SK-MEL-5 (cell line): ENCODE data around the gene MKNK1. TPM values are rescaled to one million over a fixed set of nuclear protein-coding genes. Genes with fewer than 3 reads are reported as not detected.
"Not testable (repeated sequence)": the region's sequence is repeated elsewhere in the genome, so short reads cannot be mapped to it uniquely, and the experiment has no call there.

Source experiments
- DNase-seq: peaks from one replicate; pipeline ENCODE4 v3.0.0-alpha.2; 2016; ENCODE audit warnings: low read depth, low spot score
- in situ Hi-C: cut with HindIII; loops from 2 replicates; pipeline ENCODE4 v1.10.0; 2016; ENCODE audit warnings: low sequenced_read_pairs, high pct_unique_total_duplicates, low pct_unique_long_range_greater_than_20kb
- polyA plus RNA-seq, 2 experiments: library from polyadenylated mRNA; depleted of rRNA; stranded (reverse); fragments of >200 nt; gene quantifications; 2 replicates each; pipeline ENCODE4 v1.2.3, GENCODE V29; 2015
- total RNA-seq: library from RNA; depleted of rRNA; stranded (reverse); fragments of >200 nt; shearing (Covaris generic); gene quantifications from 2 replicates; pipeline ENCODE4 v1.2.3, GENCODE V29; 2014; rRNA removed

Gene MKNK1
- total RNA-seq = 14.5 and 16.2 TPM in 2 replicates
- 23.4 and 24.6 TPM in 2 replicates for polyA plus RNA-seq (2015; cell fraction: cytosol; rRNA removed)
- polyA plus RNA-seq (2015; cell fraction: nucleus; rRNA removed) = 92.5 and 97.0 TPM in 2 replicates

DNA sequence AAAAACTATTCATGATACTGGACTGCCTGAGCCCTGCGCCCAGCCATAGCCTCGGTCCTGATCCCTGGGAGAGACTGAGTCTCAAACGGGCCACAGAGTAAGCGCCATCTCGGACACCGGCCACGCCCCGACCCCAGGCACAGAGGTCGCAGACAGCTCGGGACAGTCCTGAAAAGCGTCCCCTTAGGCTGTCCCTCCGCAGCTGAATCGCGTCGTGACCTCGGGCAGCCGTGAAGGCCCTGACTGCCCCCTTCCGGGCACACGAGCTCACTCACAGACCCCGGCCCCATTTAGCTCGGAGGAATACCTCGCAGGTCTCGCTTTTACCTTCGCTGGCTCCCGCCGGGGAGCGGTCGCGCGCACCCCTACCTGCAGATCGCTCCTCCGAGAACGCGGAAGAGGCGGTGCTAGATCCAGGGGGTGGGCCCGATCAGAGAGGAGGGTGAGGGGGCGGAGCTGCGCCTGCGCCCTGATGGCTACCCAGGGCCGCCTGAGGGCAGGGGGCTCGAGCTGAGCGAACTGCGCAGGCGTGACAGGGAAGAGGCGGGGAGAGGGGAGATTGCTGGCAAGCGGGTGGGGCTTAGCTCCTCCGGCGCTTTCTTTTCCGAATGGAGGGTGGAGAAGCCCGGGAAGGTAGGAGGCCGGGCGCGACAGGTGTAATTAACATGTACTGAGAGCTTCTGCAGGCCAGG lies at the start of gene MKNK1:
TSS of gene MKNK1 (minus strand) at position 411 of the 692 bp plus-strand sequence. CDS start 20,941 bp downstream, outside the sequence.
- in situ Hi-C loops = no loop called here
- peak; percentile 93 for DNase-seq

DNA sequence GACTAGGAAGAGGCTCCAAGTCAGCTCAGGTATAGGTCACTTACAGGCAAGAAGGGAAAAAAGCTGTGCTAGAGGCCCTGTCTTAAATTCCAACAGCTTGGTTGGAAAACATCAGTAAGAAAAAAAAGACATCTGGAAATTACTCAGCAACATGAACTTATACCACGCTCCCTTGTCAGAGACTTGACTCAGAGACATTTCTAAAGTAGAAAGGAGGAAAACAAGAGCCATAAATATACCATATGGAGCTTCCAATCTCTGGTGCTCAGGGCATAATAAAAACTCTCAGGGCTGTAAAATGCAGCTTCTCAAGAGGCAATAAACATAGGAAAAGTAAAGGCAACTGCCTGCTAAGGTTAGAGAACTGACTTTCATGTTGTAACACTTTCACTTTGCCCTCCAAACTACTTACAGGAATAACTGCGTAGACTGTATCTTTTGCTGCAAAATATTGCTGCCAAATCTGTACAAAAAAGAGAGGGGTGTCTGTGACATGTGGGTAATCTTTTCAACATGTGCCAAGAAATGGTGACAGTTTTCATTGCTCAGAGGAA lies 49.4 kb upstream of the MKNK1 start:
- in situ Hi-C loops = no loop called here

DNA sequence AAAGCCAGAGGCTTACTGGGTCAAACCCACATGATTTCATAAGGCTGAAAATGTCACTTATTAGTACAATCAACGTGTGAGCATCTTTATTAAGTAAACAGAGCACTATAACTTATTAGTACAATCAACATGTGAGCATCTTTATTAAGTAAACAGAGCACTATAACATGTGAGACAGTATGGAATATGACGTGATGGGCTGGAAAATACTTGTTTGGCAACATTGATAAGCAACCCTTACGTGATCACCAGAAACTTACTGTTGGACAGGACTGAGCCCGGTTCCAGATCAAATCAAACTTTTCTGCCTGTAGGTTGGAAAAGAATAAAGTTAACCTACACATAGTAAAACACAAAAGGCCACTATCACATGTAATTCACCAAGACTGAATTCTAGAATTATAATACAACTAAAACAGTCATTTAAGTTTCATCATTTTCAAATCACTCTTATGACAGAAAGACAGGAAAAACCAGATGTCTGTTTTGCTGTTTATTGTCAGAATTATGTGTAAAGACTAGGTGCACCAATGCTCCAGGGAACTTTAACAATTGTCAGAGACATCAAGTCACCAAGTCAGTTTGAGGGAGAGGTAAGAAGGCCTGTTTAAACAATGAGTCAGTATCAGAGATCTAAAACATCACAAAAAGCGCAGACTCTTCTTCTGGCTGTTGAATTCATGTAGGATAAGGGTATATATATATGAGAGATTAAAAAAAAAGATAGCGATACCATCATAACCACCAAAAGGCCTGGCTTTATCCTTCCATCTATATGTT lies 48.4 kb upstream of the MKNK1 start:
- in situ Hi-C loops = no loop called here
- DNase-seq = no peak

More for the DNA sequence above, 49.4 kb upstream of the MKNK1 start:
- no peak for DNase-seq

DNA sequence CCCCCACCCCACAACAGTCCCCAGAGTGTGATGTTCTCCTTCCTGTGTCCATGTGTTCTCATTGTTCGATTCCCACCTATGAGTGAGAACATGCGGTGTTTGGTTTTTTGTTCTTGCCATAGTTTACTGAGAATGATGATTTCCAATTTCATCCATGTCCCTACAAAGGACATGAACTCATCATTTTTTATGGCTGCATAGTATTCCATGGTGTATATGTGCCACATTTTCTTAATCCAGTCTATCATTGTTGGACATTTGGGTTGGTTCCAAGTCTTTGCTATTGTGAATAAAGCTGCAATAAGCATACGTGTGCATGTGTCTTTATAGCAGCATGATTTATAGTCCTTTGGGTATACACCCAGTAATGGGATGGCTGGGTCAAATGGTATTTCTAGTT lies 47.1 kb upstream of the MKNK1 start:
- in situ Hi-C loops, DNase-seq: not testable (repeated sequence)

DNA sequence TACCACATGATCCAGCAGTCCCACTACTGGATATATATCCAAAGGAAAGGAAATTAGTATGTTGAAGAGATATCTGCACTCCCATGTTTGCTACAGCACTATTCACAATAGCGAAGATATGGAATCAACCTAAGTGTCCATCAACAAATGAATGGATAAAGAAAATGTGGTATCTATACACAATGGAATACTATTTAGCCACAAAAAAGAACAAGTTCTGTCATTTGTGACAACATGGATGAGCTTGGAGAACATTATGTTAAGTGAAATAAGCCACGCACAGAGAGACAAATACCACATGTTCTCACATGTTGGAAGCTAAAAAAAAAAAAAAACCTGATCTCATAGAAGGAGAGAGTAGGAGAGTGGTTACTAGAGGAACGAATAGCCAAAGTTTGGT lies 46.4 kb upstream of the MKNK1 start:
- in situ Hi-C loops = no loop called here

DNA sequence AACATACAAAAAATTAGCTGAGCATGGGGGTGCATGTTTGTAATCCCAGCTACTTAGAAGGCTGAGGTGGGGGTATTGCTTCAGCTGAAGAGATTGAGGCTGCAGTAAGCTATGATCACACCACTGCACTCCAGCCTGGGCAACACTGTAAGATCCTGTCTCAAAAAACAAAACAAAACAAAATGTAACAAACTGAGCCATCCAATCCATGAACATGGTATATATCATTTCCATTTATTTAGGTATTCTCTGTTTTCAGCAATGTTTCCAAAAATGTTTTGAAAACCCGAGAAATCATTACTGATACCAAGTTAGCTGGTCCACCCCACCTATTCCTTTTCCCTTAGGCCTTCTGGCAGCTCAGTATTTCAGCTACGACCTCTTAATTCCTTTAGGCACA lies 45.7 kb upstream of the MKNK1 start:
- in situ Hi-C loops = no loop called here
- no peak for DNase-seq

More for the DNA sequence above, 46.4 kb upstream of the MKNK1 start:
- no peak for DNase-seq

DNA sequence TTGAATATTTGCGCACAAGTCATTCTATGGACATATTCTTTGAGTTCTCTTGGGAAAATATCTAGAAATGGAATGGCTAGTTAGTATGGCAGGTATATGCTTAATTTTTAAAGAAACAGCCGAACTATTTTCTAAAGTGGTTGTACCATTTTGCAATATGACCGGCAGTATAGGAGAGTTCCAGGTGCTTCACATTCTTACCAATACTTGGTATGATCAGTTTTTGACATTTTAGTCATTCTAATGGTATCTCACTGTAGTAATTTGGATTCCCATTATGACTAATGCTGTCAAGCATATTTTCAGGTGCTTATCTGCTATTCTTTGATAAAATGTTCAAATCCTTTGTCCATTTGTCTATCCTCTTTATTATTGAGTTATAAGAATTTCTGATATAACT lies 43.5 kb upstream of the MKNK1 start:
- in situ Hi-C loops = no loop called here
- no peak for DNase-seq

DNA sequence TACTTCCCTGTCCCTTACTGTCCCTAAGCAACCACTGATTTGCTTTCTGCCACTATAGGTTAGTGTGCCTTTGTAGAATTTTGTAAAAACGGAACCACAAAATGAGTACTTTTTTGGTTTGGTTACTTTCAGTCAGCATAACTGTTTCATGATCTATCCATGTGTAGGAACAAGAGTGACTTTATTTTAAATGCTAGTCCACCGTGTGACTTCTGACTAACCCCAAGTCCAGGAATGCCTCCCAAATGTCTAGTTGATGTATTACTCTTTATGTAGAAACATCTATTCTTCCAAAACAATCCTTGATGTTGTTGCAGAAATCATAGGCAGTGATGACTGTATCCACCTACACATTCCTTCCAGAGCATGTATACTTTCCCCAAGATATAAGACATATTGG lies 42.8 kb upstream of the MKNK1 start:
- in situ Hi-C loops = no loop called here

DNA sequence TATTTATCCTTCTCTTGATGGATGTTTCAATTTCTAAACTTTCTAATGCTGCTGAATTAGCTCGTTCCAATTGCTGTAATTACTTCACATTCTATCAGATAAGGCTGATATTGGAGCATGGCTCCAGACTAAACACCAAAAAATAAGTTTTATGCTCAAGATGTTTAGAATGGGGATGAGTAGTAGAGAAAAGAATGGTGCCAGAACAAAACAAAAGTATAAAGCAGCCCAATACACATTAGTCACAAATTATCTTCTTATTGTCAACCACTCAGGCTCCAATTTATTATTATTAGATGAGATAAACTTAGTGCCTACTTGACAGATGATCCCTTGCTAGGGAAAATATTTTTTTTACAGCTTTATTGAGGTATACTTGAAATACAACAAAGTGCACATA lies 42.3 kb upstream of the MKNK1 start:
- no peak for DNase-seq
- in situ Hi-C loops = no loop called here

More for the DNA sequence above, 42.8 kb upstream of the MKNK1 start:
- DNase-seq = peak; percentile 28

DNA sequence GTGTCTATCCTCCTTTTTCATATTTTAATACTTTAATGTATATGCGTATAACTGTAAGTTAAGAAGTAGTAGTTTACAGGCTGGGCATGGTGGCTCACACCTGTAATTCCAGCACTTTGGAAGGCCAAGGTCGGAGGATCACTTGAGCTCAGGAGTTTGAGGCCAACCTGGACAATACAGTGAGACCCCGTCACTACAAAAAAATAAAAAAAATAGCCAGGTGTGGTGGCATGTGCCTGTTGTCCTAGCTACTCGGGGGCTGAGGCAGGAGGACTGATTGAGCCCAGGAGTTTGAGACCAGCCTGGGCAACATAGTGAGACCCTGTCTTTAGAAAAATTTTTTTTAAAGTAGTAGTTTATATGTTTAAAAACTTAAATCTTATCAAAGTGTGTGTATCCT lies 41.7 kb upstream of the MKNK1 start:
- in situ Hi-C loops = no loop called here
- DNase-seq = no peak

DNA sequence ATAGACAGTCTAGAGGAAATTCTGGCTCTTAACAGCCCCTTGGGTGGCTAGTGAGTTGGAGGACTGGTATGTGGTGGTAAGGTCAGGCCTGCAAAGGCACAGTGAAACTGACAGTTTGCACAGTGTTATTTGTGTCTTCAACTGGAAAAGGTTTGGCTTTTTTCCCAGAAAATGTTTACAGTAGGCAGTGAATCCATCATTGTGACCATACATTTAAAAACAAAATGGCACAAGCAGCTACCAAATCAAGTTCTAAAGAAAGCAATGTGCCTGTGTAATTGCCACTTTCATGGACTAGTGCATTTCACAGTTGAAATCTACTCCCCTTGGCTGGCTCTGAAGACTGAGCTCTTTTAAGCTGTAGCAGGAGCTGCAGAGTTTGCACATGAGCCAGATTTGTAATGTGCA lies 39.3 kb upstream of the MKNK1 start:
- in situ Hi-C loops = no loop called here
- DNase-seq = peak; percentile 85

DNA sequence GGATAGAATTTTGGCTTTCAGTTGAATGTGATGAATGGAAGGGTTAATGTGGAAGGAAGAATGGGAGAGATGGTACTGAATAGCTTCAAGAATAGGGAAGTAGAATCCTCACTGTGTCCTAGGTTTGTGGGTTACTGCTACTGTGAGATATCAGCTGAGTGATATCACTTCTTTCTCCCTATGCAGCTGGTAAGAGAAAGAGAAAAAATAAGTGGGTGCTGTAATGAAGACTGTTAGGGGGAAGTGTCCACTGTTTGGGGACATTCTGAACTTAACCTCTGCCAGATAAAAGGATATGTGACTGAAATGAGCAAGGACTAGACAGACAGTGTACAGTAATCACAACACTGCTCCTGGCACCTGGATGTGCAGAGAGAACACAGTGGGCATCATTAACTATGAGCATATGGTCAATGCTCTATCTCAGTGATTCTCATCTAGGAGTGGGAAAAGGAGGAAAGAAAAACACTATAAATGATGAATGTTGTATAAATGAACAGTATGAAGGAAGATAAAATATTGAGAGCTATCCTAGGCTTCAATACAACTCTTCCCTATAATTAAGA lies 38.1 kb upstream of the MKNK1 start:
- DNase-seq = no peak
- in situ Hi-C loops = no loop called here

DNA sequence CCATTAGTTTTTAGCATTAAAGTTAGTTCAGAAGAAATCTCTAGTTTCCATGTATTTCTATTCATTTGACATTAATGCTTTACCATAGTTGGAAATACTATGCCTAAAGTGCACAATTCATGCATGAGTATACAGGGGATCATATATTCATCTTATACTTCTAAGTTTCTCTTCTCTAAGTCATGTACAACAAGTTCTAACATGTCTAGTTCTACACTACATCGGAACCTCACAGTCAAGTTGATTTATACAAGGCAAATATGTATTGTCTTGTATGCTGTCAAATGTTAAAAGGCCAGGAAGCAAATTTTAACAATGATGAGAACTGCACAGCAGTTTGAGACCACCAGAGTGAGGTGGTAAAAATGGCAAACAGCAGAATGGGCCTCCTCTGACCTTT lies 35.5 kb upstream of the MKNK1 start:
- in situ Hi-C loops = no loop called here
- no peak for DNase-seq

DNA sequence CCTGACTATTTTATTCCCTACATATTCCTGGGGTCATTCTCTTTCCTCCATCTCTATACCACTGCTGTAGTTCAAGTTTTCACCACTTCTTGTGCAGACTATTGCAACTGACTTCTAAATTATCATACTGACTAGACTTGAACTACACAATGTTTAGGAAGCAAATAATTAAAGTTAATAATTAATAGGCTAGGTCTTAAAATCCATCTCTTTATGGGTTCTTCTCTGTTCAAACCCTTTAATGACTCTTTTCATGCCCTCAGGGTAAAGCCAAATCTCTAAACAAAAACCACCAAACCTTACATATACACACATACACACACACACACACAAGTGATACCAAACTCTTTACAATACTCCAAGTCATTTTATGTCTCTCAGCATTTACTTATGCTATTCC lies 34.9 kb upstream of the MKNK1 start:
- in situ Hi-C loops = no loop called here

DNA sequence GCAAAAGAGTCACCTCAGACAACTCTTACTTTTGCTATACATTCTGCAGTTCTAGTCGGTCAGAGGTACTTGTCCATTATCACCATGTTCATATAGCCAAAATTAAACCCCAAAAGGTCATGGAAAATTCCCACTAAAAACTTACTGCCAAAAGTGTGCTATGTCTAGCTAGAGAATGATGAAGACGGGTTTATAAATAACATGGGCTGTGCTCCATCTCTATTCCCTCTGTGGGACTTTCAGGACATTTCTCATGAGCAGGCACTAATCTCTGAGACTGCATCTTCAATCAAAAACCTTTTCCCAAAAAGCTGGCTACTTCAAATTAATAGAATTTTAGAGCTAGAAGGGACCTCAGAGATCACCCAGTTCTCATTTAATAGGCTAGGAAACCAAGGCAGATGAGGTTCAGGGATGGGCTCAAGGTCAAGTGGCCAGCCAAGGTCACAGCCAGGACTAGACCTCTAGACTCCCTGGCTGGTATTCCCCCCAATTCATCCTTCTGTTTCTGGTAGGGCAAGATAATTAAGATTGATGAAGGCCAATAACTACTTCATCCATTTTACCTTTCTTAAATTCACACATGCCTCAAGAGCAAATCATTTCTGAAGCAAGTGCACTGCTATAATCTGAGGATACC lies 33.5 kb upstream of the MKNK1 start:
- in situ Hi-C loops = no loop called here
- no peak for DNase-seq

More for the DNA sequence above, 34.9 kb upstream of the MKNK1 start:
- no peak for DNase-seq

DNA sequence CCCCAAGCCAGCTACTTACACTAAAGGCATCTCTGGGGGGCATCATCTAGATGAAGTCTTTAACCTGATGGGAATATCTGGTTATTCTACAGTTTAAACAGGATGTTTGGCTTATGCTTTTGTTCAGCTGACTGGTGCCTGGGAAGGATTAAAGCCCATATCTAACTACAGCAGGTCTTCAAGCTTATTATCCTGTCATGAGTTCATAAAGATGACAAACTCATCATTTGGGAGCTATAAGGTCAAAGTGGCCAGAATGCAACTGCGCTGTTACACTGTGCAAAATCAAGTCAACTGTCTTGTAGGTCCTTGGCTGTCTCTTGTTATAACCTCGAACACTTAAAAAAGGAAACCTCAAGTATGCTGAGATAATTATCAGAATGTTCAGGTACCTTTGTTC lies 31.1 kb upstream of the MKNK1 start:
- no peak for DNase-seq
- in situ Hi-C loops = no loop called here

DNA sequence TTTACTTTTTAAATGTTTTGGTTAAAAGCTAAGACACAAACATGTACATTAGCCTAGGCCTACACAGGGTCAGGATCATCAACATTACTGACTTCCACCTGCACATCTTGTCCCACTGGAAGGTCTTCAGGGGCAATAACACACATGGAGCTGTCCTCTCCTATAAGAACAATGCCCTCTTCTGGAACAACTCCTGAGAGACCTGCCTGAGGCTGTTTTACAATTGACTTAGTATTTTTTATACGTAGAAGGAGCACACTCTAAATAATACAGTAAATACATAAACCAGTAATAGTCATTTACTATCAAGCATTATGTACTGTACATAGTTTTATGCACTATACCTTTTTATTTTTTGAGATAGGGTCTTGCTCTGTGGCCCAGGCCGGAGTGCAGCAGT lies 26.7 kb upstream of the MKNK1 start:
- in situ Hi-C loops = no loop called here
- no peak for DNase-seq
